Mesangial cell (primary cell): ENCODE measurements around the gene FGF3. TPM values are rescaled to one million over a fixed set of nuclear protein-coding genes. Genes with fewer than 3 reads are reported as not detected.

Experiments
- total RNA-seq: library from RNA; depleted of rRNA; stranded (reverse); fragments of >200 nt; gene quantifications from 2 replicates; pipeline ENCODE4 v1.2.3, GENCODE V29; 2015

The FGF3 gene
- total RNA-seq: not detected in 2 replicates

GRCh38 chr11:69818603-69819441 is at the start of gene FGF3:
Gene FGF3 (minus strand): TSS chr11:69819416. CDS start chr11:69818933, 483 bp downstream.

GRCh38 chr11:69775163-69775755 is 44.0 kb downstream of the FGF3 start, which contains the start of gene FGF4:
Gene FGF4 (minus strand): TSS chr11:69775341. CDS start chr11:69775084, 257 bp downstream.

Other genes with a start within 250 kb of the FGF3 start
- 161 and 217 TPM in 2 replicates for gene CCND1, start 178.3 kb downstream of the FGF3 start, total RNA-seq
- 11.4 and 13.7 TPM in 2 replicates for gene LTO1, start 144.1 kb downstream of the FGF3 start, total RNA-seq
- gene FGF19, start 115.4 kb downstream of the FGF3 start, total RNA-seq: not detected in 2 replicates
- gene FGF4, start 44.1 kb downstream of the FGF3 start, total RNA-seq: not detected in 2 replicates